HPDE6-E6E7 (cell line): ENCODE data around the gene SGMS1.
"Not testable (repeated sequence)": the region's sequence is repeated elsewhere in the genome, so short reads cannot be mapped to it uniquely, and the experiment has no call there.

Experiments
- DNase-seq: peaks from one replicate; pipeline ENCODE4 v3.0.0; 2011; ENCODE audit warnings: missing footprints; ENCODE audit errors: extremely low spot score

SGMS1 gene

GRCh38 chr10:50470798-50471582 is 152.8 kb downstream of the SGMS1 start:
- DNase-seq, result no peak

DNA sequence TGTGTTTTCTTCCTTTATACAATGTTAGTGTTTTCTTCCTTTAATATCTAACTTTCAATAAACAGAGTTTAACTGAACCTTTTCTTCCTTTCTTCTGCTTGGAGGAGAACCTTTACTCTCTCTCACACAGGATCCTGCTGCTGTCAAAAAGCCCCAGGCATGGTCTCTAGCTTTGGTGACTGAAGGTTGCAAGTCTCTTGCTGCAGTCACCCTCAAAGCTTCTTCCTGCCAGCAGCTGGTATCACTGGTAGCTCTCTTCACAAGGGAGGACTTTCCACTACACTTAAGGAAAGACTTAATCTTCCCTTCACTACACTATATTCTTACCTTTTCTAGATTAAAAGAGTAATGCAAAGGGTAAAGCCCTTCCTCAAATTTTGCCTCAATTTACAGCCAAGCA is 153.4 kb downstream of the SGMS1 start:
- no peak for DNase-seq

GRCh38 chr10:50469778-50470193 is 154.0 kb downstream of the SGMS1 start:
- DNase-seq, result no peak

- DNase-seq, result no peak
These were observed 154.5 kb downstream of the SGMS1 start for GRCh38 chr10:50469288-50469687.

DNA sequence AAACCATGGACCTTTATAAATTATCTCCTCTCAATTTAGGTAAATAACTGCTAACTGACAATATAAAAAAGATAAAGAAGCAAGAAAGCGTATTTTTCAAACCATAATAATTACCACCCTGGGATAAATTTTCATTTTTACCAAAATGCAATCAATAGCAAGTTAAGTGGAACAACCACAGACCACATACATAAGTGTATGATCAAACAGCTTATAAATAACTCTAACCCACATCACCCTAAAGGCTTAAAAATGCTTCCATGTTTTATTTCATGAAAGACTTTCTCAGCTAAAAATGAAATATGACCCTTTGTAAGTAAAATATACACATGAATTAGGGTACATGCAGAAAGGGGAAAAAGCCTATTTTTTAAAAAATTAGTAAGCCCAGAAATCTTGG is 156.5 kb downstream of the SGMS1 start:
- DNase-seq, result no peak

DNA sequence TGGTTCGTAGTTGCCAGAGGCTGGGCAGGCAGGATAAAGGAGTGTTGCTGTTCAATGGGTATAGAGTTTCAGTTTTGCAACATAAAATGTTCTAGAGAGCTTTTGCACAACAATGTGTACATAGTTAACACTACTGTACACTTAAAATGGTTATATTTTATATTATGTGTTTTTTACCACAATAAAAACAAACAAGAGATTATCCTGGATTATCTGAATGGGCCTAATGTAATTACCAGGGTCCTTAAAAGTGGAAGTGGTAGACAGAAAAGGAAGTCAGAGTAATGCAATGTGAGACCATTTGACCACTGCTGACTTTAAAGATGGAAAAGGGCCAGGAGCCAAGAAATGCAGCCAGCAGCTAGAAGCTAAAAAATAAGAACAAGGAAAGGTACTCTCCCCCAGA is 159.7 kb downstream of the SGMS1 start:
- DNase-seq, result no peak

- no peak for DNase-seq
These were observed 161.9 kb downstream of the SGMS1 start for GRCh38 chr10:50461834-50462233.

DNA sequence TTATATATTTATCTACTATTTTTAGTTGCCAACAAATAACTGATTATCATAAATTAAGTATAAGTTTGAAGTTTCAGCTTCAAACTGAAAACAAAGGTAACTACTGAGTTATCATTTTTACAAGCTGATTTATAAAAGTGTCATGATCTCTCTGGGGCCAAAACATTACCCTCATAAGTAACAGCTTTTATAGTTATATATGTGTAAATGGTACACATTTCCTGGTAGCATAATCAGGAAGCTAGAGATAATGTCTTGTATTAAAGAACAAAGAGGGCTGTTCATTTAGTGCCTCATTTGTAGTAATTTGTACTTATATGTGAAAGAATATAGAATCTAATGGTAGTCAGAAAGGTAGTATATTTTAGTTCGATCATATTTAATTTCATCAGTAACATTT is 162.6 kb downstream of the SGMS1 start:
- no peak for DNase-seq

DNA sequence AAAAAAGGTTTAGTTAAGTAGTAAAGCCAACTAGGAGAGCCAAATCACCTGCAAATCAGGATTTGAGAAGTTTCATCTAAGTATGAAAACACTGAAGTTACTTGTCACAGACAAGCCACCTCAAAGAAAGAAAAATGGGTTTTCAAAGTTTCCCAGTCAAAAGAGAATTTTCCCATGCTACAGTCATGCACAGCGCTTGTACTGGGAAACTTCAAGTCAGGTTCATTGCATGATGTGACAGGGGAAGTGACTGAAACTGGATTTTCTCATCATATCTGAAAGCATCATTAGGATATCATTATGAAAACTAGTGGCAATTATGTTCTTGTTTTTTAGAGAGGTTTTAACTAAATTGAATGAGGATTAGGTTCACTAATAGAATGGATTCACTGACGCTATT is 167.0 kb downstream of the SGMS1 start:
- no peak for DNase-seq

DNA sequence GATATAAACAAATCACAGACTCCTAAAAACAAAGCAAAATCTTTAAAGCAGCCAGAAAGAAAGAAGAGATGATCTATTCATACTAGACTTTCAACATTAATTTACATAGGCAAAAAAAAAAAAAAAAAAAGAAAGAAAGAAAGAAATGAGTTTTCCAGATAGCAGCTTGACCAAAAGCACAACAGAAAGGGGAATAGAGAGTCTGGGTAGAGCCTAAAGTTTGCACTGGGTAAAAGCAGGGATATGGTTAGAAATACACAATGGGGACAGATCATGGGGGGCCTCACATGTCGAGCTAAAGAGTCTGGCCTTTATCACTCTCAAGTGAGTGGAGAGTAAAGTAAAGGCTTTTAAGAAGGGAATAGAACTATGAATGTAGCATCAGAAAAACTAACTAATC is 169.8 kb downstream of the SGMS1 start:
- DNase-seq, result no peak

GRCh38 chr10:50452603-50453002 is 171.2 kb downstream of the SGMS1 start:
- DNase-seq, result no peak

- no peak for DNase-seq
These were observed 176.1 kb downstream of the SGMS1 start for GRCh38 chr10:50447691-50448090.

DNA sequence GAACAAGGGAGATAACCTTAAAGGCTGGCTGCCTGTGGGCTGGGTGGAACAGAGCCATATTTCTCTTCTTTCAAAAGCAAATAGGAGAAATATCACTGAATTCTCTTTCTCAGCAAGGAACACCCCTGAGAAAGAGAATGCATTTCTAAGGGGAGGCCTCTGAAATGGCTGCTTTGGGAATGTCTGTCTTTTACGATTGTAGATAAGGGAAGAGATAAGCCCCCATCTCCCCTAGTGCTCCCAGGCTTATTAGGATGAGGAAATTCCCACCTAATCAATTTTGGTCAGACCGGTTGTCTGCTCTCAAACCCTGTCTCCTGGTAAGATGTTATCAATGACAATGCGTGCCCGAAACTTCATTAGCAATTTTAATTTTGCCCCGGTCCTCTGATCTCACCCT is 178.0 kb downstream of the SGMS1 start:
- DNase-seq, result not testable (repeated sequence)

- no peak for DNase-seq
These were observed 183.3 kb downstream of the SGMS1 start for GRCh38 chr10:50440489-50440888.

DNA sequence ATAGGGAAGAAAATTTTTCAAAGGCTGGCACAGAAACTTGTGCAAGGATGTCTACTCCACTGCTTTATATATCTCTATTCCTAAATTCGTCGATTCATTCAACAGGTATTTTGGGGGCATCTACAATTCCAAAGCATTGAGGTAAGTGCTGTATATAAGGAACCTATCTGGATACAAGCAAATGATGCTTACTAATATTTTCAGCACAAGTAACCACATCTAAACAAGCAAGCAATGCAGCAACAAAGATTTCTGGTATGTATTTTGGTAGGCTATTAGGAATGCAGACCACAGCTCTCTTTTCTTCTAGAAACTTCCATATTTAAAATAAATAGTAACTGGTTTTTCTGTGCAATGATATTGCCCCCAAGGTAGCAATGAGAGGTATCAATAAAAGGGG is 183.9 kb downstream of the SGMS1 start:
- no peak for DNase-seq

DNA sequence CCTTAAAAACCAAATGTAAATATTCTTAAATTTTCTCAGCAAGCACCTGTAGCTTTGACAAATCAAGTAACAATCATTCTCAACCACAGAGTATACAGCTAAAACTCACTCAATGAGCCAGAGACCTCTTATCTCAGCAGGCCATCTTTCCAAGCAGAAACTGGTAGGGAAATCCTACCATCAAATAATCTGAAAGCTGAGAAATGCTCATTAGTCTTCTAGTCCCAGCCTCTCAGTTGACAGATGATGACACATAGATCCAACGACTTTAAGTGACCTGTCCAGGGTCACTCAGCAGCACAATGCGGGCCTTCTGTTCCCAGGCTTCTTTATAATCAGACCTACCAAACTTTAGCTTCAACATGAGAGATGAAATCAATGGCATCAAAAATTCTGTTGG is 184.6 kb downstream of the SGMS1 start:
- no peak for DNase-seq

- DNase-seq, result no peak
These were observed 185.5 kb downstream of the SGMS1 start for GRCh38 chr10:50438049-50438936.

DNA sequence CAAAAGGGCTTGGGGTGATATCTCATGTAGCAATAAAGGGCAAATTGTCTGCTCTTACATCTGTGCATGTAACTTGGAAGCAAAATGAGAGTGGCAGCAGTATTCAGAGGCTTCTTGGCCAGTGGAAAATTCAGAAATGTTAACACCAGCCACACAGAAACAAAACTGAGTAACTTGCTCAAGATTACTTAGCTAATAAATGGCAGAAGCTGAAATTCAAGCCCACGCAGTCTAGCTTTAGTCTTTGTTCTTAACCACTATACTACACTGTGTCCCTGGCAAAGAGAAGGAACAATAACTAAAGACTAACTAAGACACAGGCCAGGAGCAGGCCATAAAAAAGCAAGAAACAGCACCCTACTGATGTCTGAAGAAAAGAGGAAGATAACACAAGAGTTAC is 186.5 kb downstream of the SGMS1 start:
- no peak for DNase-seq

DNA sequence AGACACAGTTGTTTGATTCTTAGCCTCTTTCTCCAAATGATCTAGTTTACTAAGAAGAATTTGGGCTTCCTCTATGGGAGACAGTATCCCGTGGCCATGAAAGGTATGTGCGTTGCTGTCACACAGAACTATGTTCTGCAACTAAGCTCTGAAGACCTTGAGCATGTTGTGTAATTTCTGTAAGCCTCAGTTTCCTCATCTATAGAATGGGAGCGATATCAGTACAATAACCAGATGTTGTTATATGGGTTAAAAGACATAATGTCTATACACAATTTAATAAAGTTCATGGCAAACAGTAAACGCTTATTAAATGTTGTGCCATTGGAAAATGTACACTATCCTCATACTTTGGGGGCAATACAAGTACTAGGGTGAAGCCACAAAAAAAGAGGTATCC is 187.0 kb downstream of the SGMS1 start:
- no peak for DNase-seq

DNA sequence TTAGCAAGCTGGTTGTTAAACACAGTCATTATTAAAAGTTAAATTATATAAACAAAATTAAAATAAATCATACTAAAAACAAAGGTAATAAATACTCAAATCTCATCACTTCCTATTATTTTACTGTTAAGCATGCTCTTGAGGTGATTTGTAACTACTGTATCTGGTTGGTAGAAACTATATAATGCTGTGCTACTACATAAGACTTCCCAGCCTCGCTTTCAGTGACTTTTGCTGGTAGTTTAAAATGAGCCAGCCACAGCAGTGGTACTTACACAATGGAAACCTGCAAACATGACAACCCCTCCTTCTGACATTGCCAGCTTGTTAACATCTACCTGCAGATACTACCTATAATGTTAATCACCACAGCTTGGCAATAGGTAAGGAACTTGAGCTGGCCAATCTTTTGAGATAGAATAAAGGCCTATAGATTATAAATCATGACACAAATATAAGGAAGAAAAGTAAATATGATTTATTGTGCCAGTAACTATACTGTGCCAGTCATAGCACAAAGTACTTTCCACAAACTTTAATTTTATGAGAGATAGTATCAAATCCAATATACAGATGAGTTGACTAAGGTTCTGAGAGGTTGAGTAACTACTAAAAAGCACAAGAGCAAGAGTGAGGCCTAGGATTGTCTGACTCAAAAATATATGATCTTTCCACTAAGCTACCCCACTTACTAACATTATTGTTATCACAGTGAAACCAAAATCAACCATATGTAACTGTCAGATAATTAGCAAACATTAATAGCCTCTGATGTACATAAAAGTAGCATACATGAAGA is 191.3 kb downstream of the SGMS1 start:
- no peak for DNase-seq

DNA sequence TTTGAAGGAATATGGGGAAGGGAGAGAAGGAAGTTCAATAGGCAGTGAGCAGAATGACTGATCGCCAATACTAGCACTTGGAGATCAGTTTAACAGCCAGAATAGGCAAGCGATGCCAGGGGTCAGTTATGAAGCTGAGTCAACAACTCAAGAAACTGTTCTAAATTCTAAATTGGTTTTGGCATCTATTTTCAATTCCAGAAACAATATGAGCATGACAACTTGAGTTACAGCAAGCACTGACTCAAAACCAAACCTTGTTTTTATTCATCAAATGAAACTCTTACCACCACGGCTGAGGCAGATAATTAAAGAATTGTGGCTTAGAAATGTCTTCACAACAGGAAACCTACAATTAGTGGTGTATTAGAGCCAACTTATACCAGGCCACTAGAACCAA is 192.0 kb downstream of the SGMS1 start:
- DNase-seq, result no peak

DNA sequence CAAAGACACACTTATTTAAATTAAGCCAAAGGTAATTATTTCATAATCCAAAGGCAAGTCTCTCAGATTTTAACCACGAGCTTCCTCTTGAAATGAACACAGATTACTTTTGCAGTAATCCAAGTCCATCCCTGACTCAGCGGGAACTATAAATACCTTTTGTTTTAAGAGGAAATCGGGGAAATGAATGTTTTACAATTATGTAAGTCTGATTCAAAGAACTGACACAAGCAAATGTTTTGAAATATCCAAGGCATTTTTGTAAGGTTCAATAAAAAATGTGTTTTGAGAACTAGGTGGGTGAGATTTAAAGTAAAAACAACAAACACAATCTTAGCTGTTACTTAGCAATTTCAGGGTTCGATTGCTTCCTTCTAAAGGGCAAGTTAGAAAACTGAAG is 192.6 kb downstream of the SGMS1 start:
- no peak for DNase-seq
